ENCODE measurements around the gene FOXO4. TPM values are rescaled to one million over a fixed set of nuclear protein-coding genes. Genes with fewer than 3 reads are reported as not detected.

FOXO4 gene
- total RNA-seq, 4 donors from 2014 or later = 13.8 to 23.8 (median 20.1) TPM

GRCh38 chrX:71117358-71117757 is 21.7 kb downstream of the FOXO4 start:
- ATAC-seq (ENCODE audit: low FRiP score) = no peak
- no peak for TF ChIP-seq CTCF (IDR thresholded peaks at IDR 0.05)
- DNase-seq (ENCODE audit: low spot score) = no peak

GRCh38 chrX:71118032-71118984 is 22.7 kb downstream of the FOXO4 start, which contains the start of gene MED12:
Gene MED12 (plus strand): TSS chrX:71118596. CDS start chrX:71118755, 159 bp downstream.
- DNase-seq (ENCODE audit: low spot score) (peak; percentile 42), ATAC-seq (ENCODE audit: low FRiP score) (peak; percentile 96)
- TF ChIP-seq CTCF (IDR thresholded peaks at IDR 0.05) = no peak

DNA sequence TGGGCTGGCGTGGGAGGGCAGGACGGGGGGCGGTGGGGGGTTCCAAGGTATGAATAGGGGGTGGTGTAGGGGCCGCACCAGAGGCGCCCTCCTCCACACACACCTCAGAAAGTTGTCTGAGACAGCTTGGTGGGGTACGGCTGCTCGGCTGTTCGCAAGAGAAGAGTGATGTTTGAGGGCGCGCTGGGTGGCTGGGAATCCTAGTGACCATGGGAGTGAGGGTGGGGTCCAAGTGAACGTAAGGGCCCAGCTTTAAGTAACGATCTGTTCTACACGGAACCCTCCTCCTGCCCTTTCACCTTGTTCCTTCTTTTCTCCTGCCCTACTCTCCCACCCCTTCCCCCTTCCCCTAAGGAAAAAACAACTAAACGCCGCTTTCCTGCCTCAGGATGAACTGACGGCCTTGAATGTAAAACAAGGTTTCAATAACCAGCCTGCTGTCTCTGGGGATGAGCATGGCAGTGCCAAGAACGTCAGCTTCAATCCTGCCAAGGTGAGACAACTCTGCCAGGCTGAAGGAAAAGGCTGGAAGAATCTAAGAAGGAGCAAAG is 23.4 kb downstream of the FOXO4 start:
- TF ChIP-seq CTCF (IDR thresholded peaks at IDR 0.05) = no peak
- DNase-seq (ENCODE audit: low spot score) = no peak
- peak; percentile 44 for ATAC-seq (ENCODE audit: low FRiP score)

DNA sequence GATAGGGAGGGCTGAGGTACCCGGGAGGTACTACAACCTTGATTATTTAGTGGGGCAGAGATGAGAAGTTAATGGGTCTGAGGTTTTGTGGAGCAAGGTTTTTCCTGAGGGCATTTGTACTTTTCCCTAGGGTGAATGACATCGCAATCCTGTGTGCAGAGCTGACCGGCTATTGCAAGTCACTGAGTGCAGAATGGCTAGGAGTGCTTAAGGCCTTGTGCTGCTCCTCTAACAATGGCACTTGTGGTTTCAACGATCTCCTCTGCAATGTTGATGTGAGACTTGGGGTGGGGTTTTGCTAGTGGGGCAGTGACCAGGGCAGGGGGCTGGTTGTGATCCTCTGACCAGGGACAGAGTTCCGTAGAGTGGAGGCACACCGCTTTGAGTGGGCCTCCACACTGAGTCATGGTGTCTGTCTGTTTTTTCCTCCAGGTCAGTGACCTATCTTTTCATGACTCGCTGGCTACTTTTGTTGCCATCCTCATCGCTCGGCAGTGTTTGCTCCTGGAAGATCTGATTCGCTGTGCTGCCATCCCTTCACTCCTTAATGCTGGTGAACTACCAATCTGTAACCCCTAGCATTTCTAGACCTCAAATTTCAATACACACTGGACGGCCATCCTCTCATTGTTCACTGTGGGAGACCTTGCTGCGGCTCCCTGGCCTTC is 32.6 kb downstream of the FOXO4 start:
- TF ChIP-seq CTCF (IDR thresholded peaks at IDR 0.05) = no peak
- no peak for DNase-seq (ENCODE audit: low spot score)
- no peak for ATAC-seq (ENCODE audit: low FRiP score)

DNA sequence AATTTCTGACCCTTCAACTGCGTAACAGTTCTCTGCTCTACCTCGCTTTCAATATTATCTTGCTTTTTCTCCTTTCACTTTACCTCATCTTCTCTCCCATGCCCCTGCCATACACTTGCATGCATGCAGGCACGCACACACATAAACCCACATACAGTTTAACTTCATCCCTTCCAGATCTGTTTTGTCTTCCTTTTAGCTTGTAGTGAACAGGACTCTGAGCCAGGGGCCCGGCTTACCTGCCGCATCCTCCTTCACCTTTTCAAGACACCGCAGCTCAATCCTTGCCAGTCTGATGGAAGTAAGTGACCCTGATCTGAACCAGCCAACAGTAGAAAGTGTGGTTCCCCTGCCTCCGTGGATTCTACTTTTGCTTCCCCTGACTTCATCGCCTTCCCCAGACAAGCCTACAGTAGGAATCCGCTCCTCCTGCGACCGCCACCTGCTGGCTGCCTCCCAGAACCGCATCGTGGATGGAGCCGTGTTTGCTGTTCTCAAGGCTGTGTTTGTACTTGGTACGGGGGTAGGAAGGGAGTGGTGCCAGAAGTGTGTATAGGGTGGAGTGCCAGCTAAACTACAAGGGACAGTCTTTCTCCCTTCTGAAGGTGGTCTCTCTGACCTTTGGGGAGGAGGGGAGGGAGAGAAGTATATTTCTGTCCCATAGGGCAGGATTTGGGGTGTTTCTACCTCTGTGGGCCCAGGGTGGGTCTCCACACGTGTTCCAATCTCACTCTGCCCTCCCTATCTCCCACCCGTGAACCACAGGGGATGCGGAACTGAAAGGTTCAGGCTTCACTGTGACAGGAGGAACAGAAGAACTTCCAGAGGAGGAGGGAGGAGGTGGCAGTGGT is 33.5 kb downstream of the FOXO4 start:
- DNase-seq (ENCODE audit: low spot score) = peak; percentile 37
- peak in 1 of 3 donors; percentile 7 for TF ChIP-seq CTCF (IDR thresholded peaks at IDR 0.05)
- peak; percentile 63 for ATAC-seq (ENCODE audit: low FRiP score)

DNA sequence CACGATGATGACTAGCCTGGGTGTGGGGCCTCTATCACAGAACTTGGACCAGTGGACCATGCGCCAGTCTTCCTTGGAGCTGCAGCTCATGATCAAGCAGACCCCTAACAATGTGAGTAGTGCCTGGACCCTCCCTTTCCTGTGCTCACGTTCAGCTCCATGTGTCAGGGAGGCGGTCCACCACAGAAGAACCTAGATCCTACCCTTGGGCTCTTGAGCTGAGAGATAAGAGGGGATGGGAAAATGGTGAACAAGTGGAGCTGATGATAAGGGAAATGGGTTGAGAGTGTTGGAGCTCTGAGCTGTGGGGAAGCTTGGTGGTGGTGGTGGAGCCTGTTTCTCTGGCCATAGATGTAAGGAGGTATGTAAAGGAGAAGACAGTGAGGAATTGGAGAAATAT is 35.9 kb downstream of the FOXO4 start:
- TF ChIP-seq CTCF (IDR thresholded peaks at IDR 0.05) = no peak
- DNase-seq (ENCODE audit: low spot score) = no peak
- ATAC-seq (ENCODE audit: low FRiP score) = no peak

Measured in omental fat pad (tissue), 4 donors.